ENCODE measurements around the gene PTH2. TPM values are rescaled to one million over a fixed set of nuclear protein-coding genes. Genes with fewer than 3 reads are reported as not detected.

Gene PTH2
- total and polyA plus RNA-seq, 2 of the 8 experiments (the other 6 are each of a cell fraction or from before 2014, with no cell fraction given): not detected

DNA sequence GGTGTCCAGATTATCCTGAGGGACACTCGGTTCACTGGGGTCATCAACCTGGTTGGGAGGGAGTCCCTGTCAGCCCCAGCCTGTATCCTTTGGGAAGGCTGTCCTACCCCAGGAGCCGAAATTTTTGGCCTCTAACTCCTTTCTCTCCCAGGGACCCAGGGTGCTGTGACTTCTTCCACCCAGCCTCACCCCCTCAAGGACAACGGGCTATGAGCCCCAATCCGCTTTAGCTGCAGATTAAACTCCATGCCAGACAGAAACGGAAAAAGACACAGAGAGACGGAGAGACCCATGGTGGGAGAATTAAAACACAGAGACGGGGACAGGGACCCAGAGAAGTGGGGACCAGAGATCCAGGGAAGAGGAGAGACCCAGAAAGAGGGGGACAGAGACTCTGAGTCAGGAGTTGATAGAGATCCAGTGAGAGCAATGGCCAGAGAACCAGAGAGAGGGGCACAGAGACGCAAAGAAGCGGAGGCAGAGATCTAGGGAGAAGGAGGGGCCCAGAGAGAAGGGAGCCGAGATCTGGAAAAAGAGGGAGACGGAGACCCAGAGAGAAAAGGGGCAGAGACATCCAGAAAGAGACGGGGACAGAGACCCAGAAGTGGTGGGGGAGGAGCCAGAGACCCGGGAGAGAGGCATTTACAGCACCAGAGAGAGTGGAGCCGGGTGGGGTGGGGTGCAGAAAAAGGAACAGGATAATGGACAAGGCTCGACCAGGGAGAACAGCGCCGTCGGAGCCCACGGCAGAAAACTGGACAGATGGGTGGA is 17.4 kb upstream of the PTH2 start:
- Histone ChIP-seq H2BK5ac (ENCODE audit: low read depth, low read length) (no peak overlapping the region), H3K4ac (replicated peaks; ENCODE audit: insufficient read length, low read depth, low read length) (no peak overlapping the region), H3K14ac (ENCODE audit: insufficient read length) (no peak overlapping the region), H2BK15ac (ENCODE audit: low read length) (no peak overlapping the region), H3K56ac (replicated peaks; ENCODE audit: insufficient read length, low read depth, low read length) (no peak overlapping the region), H4K20me1 (replicated peaks in 1 of 2; ENCODE audit: control insufficient read depth in 1 of 2, insufficient read depth in 2 of 2, low read length in 2 of 2) (no peaks in the 10 kb centered on the region), H3K4me2 (ENCODE audit: insufficient read depth in 1 of 2, low read depth in 2 of 2, low read length in 2 of 2) (peak overlapping the region; percentile 53 to 73), H3K36me3 (ENCODE audit: control insufficient read depth in 2 of 4, insufficient read depth in 4 of 4, low read length in 3 of 4) (no peaks in the 10 kb centered on the region), H4K8ac (ENCODE audit: extremely low read depth, insufficient read depth, low read length) (no peak overlapping the region; the same call in 1 of the 2 replicates), H2BK12ac (ENCODE audit: low read depth, low read length) (no peak overlapping the region), H2AK5ac (ENCODE audit: low read depth, low read length) (no peak overlapping the region), H2AFZ (ENCODE audit: low read length) (no peak overlapping the region), H3K23ac (ENCODE audit: insufficient read length) (no peak overlapping the region), H3K9me3 (ENCODE audit: insufficient read depth in 2 of 2, low read depth in 1 of 2, low read length in 1 of 2) (no peaks in the 10 kb centered on the region), H3K79me2 (ENCODE audit: control insufficient read depth in 1 of 2, insufficient read depth in 2 of 2, low read length in 2 of 2) (no peaks in the 10 kb centered on the region), H3K9ac (replicated peaks in 1 of 4; ENCODE audit: extremely low read depth in 1 of 4, low read depth in 3 of 4, low read length in 3 of 4) (no peak overlapping the region), H3K18ac (ENCODE audit: extremely low read depth, low read length) (no peak overlapping the region), H3K79me1 (ENCODE audit: low read depth, low read length) (no peaks in the 10 kb centered on the region), H4K5ac (ENCODE audit: insufficient read length, low read depth, low read length) (no peak overlapping the region), H3K27ac (ENCODE audit: low read depth, low read length) (no peak overlapping the region), H2BK20ac (ENCODE audit: low read length) (no peak overlapping the region), H3K23me2 (ENCODE audit: low read depth, low read length) (peaks cover 20% of the 10 kb centered on the region; the same call in 1 of the 2 replicates), H3K27me3 (replicated peaks in 1 of 4; ENCODE audit: control insufficient read depth in 3 of 4, extremely low read depth in 1 of 4, insufficient read depth in 3 of 4, low read length in 3 of 4) (peaks cover 25 to 48% (median 43%) of the 10 kb centered on the region in 4 experiments), H4K91ac (replicated peaks; ENCODE audit: insufficient read length, low read length) (no peak overlapping the region), H2BK120ac (replicated peaks; ENCODE audit: low read depth, low read length) (no peak overlapping the region), H3K4me3 (ENCODE audit: extremely low read depth in 1 of 4, insufficient read depth in 2 of 4, low read depth in 3 of 4, low read length in 4 of 4) (peak overlapping the region; percentile 39 to 57 (median 50)), H3K4me1 (replicated peaks in 1 of 4; ENCODE audit: control insufficient read depth in 3 of 4, insufficient read depth in 4 of 4, low read length in 3 of 4) (peaks cover 0 to 13% (median 8%) of the 10 kb centered on the region in 4 experiments; a peak in 5 of 7 replicates)
- TF ChIP-seq KDM5A (IDR thresholded peaks at IDR 0.05; ENCODE audit: low read length) (no peak), SUZ12 (IDR thresholded peaks at IDR 0.05; ENCODE audit: low read length) (0 out of 2 replicates have a peak, but pooled peaks have one; percentile 31), JUN (IDR thresholded peaks at IDR 0.05; ENCODE audit: low read depth, low read length) (no peak), YY1 (IDR thresholded peaks at IDR 0.05; ENCODE audit: low read depth, low read length) (no peak), POLR2A (IDR thresholded peaks at IDR 0.05; ENCODE audit: control extremely low read depth in 1 of 2, low read depth in 2 of 2, low read length in 2 of 2) (no peak), CHD1 (IDR thresholded peaks at IDR 0.05; ENCODE audit: low read depth, low read length) (no peak)
- ChIA-PET POLR2A (ENCODE audit: partially characterized antibody) (interaction anchor here (0.7 to 4.1 kb wide), 6 partner anchors 9 to 114 kb away, joined by 3 to 13 read pairs (median 4); partner anchors contain the start of genes ALDH16A1, GFY, PIH1D1 and RCN3), CTCF (ENCODE audit: partially characterized antibody) (interaction anchor here (1.5 to 3.3 kb wide), 6 partner anchors 10 to 74 kb away, joined by 5 to 15 read pairs (median 8); partner anchors contain the start of genes GFY and PIH1D1)
- DNase-seq (ENCODE audit: low read depth in 1 of 2, low spot score in 2 of 2): no peak
- 33% methylated on average over 18 of the region's 19 CpGs; no CpG with 5 or more reads in 1 of the 2 experiments for WGBS, 2 experiments (ENCODE audit: extremely low coverage in 1 of 2, insufficient coverage in 1 of 2, insufficient read length in 1 of 2, insufficient replicate concordance in 2 of 2, low coverage in 1 of 2, low lambda C conversion rate in 2 of 2, missing lambda C conversion rate in 1 of 2)
- FAIRE-seq: no peak
